NT2/D1 (cell line): ENCODE measurements around the gene SLC18A3.

Source experiments
- DNase-seq: peaks from one replicate; pipeline ENCODE4 v3.0.0-alpha.2; 2011; ENCODE audit warnings: low read depth, low spot score
- H3K27me3 ChIP-seq: 2 replicates; pipeline ENCODE4 v1.6.0; 2011; ENCODE audit warnings: mild to moderate bottlenecking; ENCODE audit not compliant: insufficient read length, insufficient read depth
- H3K36me3 ChIP-seq: 2 replicates; pipeline ENCODE4 v1.6.1; 2011; ENCODE audit warnings: mild to moderate bottlenecking, low read length, mixed read lengths; ENCODE audit not compliant: insufficient read depth, insufficient read length
- H3K4me1 ChIP-seq: 2 replicates; pipeline ENCODE4 v1.5.1; 2011; ENCODE audit not compliant: insufficient read depth, insufficient read length
- H3K4me3 ChIP-seq: 2 replicates; pipeline ENCODE4 v1.5.1; 2011; ENCODE audit warnings: low read depth; ENCODE audit not compliant: insufficient read length
- H3K9ac ChIP-seq: 2 replicates; pipeline ENCODE4 v1.6.0; 2011; ENCODE audit warnings: low read depth; ENCODE audit not compliant: insufficient read length
- H3K9me3 ChIP-seq: 2 replicates; pipeline ENCODE4 v1.5.1; 2011; ENCODE audit warnings: mild to moderate bottlenecking, low read length; ENCODE audit not compliant: insufficient read depth
- SUZ12 ChIP-seq: IDR thresholded peaks from 2 replicates; pipeline ENCODE4 v1.6.1; 2011; ENCODE audit not compliant: insufficient read length, insufficient read depth; ENCODE audit errors: extremely low read depth
- YY1 ChIP-seq: IDR thresholded peaks from 2 replicates; pipeline ENCODE4 v1.6.1; 2011; ENCODE audit not compliant: insufficient read length, insufficient read depth
- ZNF274 ChIP-seq: IDR thresholded peaks from 2 replicates; pipeline ENCODE4 v1.6.1; 2011; ENCODE audit warnings: mild to moderate bottlenecking, low read depth, low read length

The SLC18A3 gene

GRCh38 chr10:49571388-49571787 lies 38.7 kb upstream of the SLC18A3 start:
- no peak for DNase-seq
- no peak for TF ChIP-seq ZNF274
- TF ChIP-seq SUZ12: no peak
- no peak for TF ChIP-seq YY1
- Histone ChIP-seq H3K9ac (no peak overlapping the region), H3K4me3 (no peak overlapping the region), H3K27me3 (no peaks in the 10 kb centered on the region), H3K36me3 (no peaks in the 10 kb centered on the region), H3K4me1 (no peaks in the 10 kb centered on the region), H3K9me3 (0 out of 2 replicates have a peak, but pooled peaks cover 6% of the 10 kb centered on the region)

- no peak overlapping the region for H3K4me3 ChIP-seq
- TF ChIP-seq SUZ12: no peak
- no peak for TF ChIP-seq YY1
- TF ChIP-seq ZNF274: no peak
- H3K27me3 ChIP-seq: no peaks in the 10 kb centered on the region
- no peaks in the 10 kb centered on the region for H3K4me1 ChIP-seq
- DNase-seq: no peak
- no peaks in the 10 kb centered on the region for H3K36me3 ChIP-seq
- H3K9ac ChIP-seq: no peak overlapping the region
- H3K9me3 ChIP-seq: 0 out of 2 replicates have a peak, but pooled peaks cover 6% of the 10 kb centered on the region
These were observed 37.5 kb upstream of the SLC18A3 start for GRCh38 chr10:49572594-49573114.

GRCh38 chr10:49575489-49576072 lies 34.5 kb upstream of the SLC18A3 start:
- Histone ChIP-seq H3K9me3 (no peaks in the 10 kb centered on the region), H3K4me3 (no peak overlapping the region), H3K4me1 (no peaks in the 10 kb centered on the region), H3K9ac (no peak overlapping the region), H3K27me3 (no peaks in the 10 kb centered on the region), H3K36me3 (no peaks in the 10 kb centered on the region)
- DNase-seq: no peak
- TF ChIP-seq SUZ12 (no peak), YY1 (no peak), ZNF274 (no peak)

- Histone ChIP-seq H3K9ac (no peak overlapping the region), H3K4me3 (no peak overlapping the region), H3K4me1 (no peaks in the 10 kb centered on the region), H3K9me3 (no peaks in the 10 kb centered on the region), H3K36me3 (no peaks in the 10 kb centered on the region), H3K27me3 (no peaks in the 10 kb centered on the region)
- no peak for TF ChIP-seq ZNF274
- TF ChIP-seq SUZ12: no peak
- TF ChIP-seq YY1: no peak
- no peak for DNase-seq
These were observed 32.8 kb upstream of the SLC18A3 start for GRCh38 chr10:49577182-49577925.

- Histone ChIP-seq H3K36me3 (no peaks in the 10 kb centered on the region), H3K9ac (no peak overlapping the region), H3K27me3 (no peaks in the 10 kb centered on the region), H3K9me3 (no peaks in the 10 kb centered on the region), H3K4me3 (no peak overlapping the region), H3K4me1 (no peaks in the 10 kb centered on the region)
- no peak for TF ChIP-seq ZNF274
- TF ChIP-seq SUZ12: no peak
- no peak for TF ChIP-seq YY1
- DNase-seq: no peak
These were observed 31.7 kb upstream of the SLC18A3 start for GRCh38 chr10:49578392-49578791.

GRCh38 chr10:49579621-49580020 lies 30.5 kb upstream of the SLC18A3 start:
- no peak overlapping the region for H3K9ac ChIP-seq
- H3K27me3 ChIP-seq: no peaks in the 10 kb centered on the region
- TF ChIP-seq SUZ12 (no peak), ZNF274 (no peak), YY1 (no peak)
- no peaks in the 10 kb centered on the region for H3K4me1 ChIP-seq
- H3K9me3 ChIP-seq: no peaks in the 10 kb centered on the region
- no peaks in the 10 kb centered on the region for H3K36me3 ChIP-seq
- no peak overlapping the region for H3K4me3 ChIP-seq
- DNase-seq: no peak

- no peak for TF ChIP-seq SUZ12
- no peak for TF ChIP-seq ZNF274
- TF ChIP-seq YY1: no peak
- Histone ChIP-seq H3K4me3 (no peak overlapping the region), H3K27me3 (no peaks in the 10 kb centered on the region), H3K4me1 (no peaks in the 10 kb centered on the region), H3K9me3 (peaks cover 10% of the 10 kb centered on the region; the same call in 1 of the 2 replicates), H3K36me3 (no peaks in the 10 kb centered on the region), H3K9ac (no peak overlapping the region)
- DNase-seq: no peak
These were observed 24.7 kb upstream of the SLC18A3 start for GRCh38 chr10:49585387-49585786.
